Measurements from ENCODE around the gene WSCD1.

Gene WSCD1

DNA sequence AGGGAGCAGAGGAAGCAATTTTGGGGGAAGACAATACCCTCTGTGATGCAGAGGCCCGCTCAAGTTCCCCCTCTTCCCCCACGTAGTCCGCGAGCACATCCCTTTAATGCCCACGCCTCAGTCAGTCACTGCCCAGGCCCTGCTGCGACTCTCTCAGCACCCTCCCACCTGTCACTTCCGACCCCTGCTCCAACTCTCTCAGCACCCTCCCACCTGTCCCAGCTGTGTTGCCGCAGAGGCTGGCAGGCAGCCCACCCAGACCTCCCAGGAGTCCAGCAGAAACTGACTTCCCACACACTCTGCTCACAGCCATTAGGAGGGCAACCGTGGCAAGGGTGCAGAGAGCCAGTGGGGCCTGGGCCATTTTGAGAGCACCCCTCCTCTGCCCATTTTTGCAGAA lies 92.7 kb downstream of the WSCD1 start:
- 50 to 55% methylated on average over 9 of the region's 9 CpGs for WGBS, 2 experiments
- Histone ChIP-seq H3K4me3 (ENCODE audit: insufficient read depth, low read depth, low read length) (no peak overlapping the region), H3K27me3 (ENCODE audit: control insufficient read depth, insufficient read depth, low read length, poor library complexity, severe bottlenecking) (no peaks in the 10 kb centered on the region)

DNA sequence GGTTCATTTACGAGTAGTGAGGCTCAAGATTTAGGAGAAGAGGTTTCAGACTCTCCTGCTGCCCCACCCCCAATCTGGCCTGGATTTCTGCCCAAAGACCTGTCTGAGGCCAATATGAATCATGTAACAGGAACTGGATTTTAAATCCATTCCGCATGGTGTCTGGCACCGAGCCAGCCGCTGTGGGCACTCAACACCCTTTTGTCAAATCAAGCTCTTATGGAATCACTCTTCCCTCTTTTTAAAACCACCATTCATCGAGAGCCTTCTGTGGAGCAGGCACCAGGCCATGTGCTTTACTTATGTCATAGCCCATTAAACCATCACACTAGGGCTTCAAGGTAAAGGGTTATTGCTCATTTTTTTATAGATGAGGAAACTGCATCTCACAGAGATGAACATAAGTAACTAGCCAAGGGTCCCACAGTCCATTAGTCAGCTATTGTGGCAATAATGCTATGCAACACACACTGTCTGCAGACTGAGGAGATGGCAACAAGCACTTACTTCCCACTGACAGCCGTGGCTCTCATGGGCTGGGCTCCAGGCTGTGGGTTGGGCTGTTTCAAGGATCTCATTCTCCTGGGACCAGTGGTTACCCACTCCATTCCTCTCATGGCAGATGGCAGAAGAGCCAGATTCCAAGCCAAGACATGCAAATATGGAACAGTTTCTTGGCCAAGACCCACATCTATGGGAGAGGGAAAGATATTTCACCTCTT lies 93.6 kb downstream of the WSCD1 start:
- no peaks in the 10 kb centered on the region for H3K9me3 ChIP-seq (ENCODE audit: control insufficient read depth, low read length)
- no peak overlapping the region for H3K4me3 ChIP-seq (ENCODE audit: insufficient read depth, low read depth, low read length)
- no peak overlapping the region for H3K27ac ChIP-seq (ENCODE audit: insufficient read depth, low read depth, low read length, poor library complexity, severe bottlenecking)
- H3K27me3 ChIP-seq (ENCODE audit: control insufficient read depth, insufficient read depth, low read length, poor library complexity, severe bottlenecking) = no peaks in the 10 kb centered on the region
- 93 to 95% methylated on average over 6 of the region's 6 CpGs for whole genome bisulfite sequencing, 2 experiments
- peaks cover 11% of the 10 kb centered on the region for H3K4me1 ChIP-seq (ENCODE audit: control insufficient read depth, insufficient read depth, low read length)
- no peaks in the 10 kb centered on the region for H3K36me3 ChIP-seq (ENCODE audit: control insufficient read depth, insufficient read depth, low read length)

More for the DNA sequence above, 92.7 kb downstream of the WSCD1 start:
- Histone ChIP-seq H3K27ac (ENCODE audit: insufficient read depth, low read depth, low read length, poor library complexity, severe bottlenecking) (no peak overlapping the region), H3K36me3 (ENCODE audit: control insufficient read depth, insufficient read depth, low read length) (no peaks in the 10 kb centered on the region), H3K4me1 (ENCODE audit: control insufficient read depth, insufficient read depth, low read length) (peaks cover 9% of the 10 kb centered on the region), H3K9me3 (ENCODE audit: control insufficient read depth, low read length) (no peaks in the 10 kb centered on the region)

DNA sequence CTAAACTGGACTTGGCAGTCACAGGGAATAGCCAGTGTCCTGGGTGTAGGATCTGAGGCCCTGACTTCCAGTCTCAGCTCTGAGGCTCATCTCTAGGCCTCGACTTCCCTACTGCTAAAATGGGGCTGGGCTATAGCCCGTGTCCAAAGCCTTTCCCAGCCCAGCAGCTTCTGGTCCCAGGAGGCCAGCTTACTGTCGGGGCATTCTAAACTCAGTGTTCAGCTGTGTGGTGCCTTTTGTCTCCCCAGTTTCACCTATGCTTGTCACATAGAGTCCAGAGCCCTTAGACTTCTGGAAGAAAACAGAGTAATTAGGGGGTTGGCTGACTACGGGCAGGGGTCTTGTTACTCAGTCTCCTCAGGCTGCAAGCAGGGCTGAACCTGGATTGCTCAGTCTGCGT lies 94.8 kb downstream of the WSCD1 start:
- Histone ChIP-seq H3K27me3 (ENCODE audit: control insufficient read depth, insufficient read depth, low read length, poor library complexity, severe bottlenecking) (no peaks in the 10 kb centered on the region), H3K27ac (ENCODE audit: insufficient read depth, low read depth, low read length, poor library complexity, severe bottlenecking) (no peak overlapping the region), H3K9me3 (ENCODE audit: control insufficient read depth, low read length) (no peaks in the 10 kb centered on the region), H3K4me1 (ENCODE audit: control insufficient read depth, insufficient read depth, low read length) (peaks cover 16% of the 10 kb centered on the region), H3K36me3 (ENCODE audit: control insufficient read depth, insufficient read depth, low read length) (no peaks in the 10 kb centered on the region), H3K4me3 (ENCODE audit: insufficient read depth, low read depth, low read length) (no peak overlapping the region)
- 93 to 97% methylated on average over 5 of the region's 5 CpGs for WGBS, 2 experiments

- no peak overlapping the region for H3K27ac ChIP-seq (ENCODE audit: insufficient read depth, low read depth, low read length, poor library complexity, severe bottlenecking)
- no peak overlapping the region for H3K4me3 ChIP-seq (ENCODE audit: insufficient read depth, low read depth, low read length)
- WGBS, 2 experiments = 91 to 92% methylated on average over 6 of the region's 6 CpGs
- peaks cover 16% of the 10 kb centered on the region for H3K4me1 ChIP-seq (ENCODE audit: control insufficient read depth, insufficient read depth, low read length)
- no peaks in the 10 kb centered on the region for H3K9me3 ChIP-seq (ENCODE audit: control insufficient read depth, low read length)
- H3K27me3 ChIP-seq (ENCODE audit: control insufficient read depth, insufficient read depth, low read length, poor library complexity, severe bottlenecking) = no peaks in the 10 kb centered on the region
- no peaks in the 10 kb centered on the region for H3K36me3 ChIP-seq (ENCODE audit: control insufficient read depth, insufficient read depth, low read length)
Observed at GRCh38 chr17:6165806-6166205, 95.6 kb downstream of the WSCD1 start.

DNA sequence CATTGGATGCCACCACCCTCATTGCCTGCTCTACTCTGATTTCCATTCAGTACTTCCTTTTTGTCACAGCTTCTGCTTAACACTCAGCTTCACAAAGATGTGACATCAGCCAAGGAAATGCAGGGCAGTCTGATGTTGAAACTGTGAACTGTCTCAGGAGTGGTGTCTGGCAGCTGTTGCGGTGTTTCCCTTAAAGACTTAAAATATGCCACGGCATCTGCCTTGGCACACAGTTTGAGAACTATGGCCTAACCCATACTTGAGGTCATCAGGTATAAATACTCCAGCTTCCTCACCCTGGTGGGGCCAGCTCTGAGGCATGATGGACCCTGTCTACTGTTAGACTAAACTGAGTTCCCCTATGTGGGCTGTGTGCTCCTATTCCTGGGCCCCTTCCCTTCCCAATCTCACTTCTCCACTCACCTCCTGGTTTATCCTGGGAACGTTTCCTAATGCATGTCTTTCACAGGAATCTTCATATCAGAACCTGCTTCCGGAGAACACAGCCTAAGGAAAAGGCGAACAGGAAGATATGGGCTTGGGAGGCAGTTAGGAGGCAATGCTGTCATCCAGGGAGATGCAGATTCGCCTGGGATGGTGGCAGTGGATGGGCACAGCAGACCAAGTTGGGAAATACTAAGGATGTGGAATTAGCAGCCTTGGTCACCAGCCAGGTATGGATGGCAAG lies 96.5 kb downstream of the WSCD1 start:
- no peaks in the 10 kb centered on the region for H3K36me3 ChIP-seq (ENCODE audit: control insufficient read depth, insufficient read depth, low read length)
- no peaks in the 10 kb centered on the region for H3K9me3 ChIP-seq (ENCODE audit: control insufficient read depth, low read length)
- WGBS, 2 experiments = 92% methylated on average over 6 of the region's 6 CpGs
- H3K27me3 ChIP-seq (ENCODE audit: control insufficient read depth, insufficient read depth, low read length, poor library complexity, severe bottlenecking) = no peaks in the 10 kb centered on the region
- H3K4me1 ChIP-seq (ENCODE audit: control insufficient read depth, insufficient read depth, low read length) = peaks cover 15% of the 10 kb centered on the region
- H3K27ac ChIP-seq (ENCODE audit: insufficient read depth, low read depth, low read length, poor library complexity, severe bottlenecking) = no peak overlapping the region
- H3K4me3 ChIP-seq (ENCODE audit: insufficient read depth, low read depth, low read length) = no peak overlapping the region

DNA sequence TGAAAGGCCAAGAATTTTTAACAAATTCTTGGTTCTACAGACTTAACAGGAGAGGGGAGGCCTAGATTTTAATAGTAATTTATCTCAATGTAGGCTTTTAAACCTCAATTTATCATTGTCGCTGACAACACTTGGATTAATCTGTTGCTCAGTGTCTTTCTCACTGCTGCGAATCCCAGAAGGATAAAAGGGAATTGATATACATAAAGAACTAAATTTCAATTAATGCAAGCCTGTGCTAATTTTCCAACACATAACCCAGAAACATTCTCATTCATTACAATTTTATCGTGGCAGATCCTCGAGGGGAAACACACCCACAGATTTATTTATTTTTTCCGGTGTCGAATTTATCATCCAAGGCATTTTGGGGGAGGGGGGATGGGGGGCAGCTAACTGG lies 98.1 kb downstream of the WSCD1 start:
- Histone ChIP-seq H3K4me3 (ENCODE audit: insufficient read depth, low read depth, low read length) (no peak overlapping the region), H3K9me3 (ENCODE audit: control insufficient read depth, low read length) (no peaks in the 10 kb centered on the region), H3K4me1 (ENCODE audit: control insufficient read depth, insufficient read depth, low read length) (peaks cover 10% of the 10 kb centered on the region), H3K27me3 (ENCODE audit: control insufficient read depth, insufficient read depth, low read length, poor library complexity, severe bottlenecking) (no peaks in the 10 kb centered on the region), H3K27ac (ENCODE audit: insufficient read depth, low read depth, low read length, poor library complexity, severe bottlenecking) (no peak overlapping the region), H3K36me3 (ENCODE audit: control insufficient read depth, insufficient read depth, low read length) (no peaks in the 10 kb centered on the region)
- 95 to 96% methylated on average over 4 to 6 of the region's 6 CpGs for WGBS, 2 experiments

DNA sequence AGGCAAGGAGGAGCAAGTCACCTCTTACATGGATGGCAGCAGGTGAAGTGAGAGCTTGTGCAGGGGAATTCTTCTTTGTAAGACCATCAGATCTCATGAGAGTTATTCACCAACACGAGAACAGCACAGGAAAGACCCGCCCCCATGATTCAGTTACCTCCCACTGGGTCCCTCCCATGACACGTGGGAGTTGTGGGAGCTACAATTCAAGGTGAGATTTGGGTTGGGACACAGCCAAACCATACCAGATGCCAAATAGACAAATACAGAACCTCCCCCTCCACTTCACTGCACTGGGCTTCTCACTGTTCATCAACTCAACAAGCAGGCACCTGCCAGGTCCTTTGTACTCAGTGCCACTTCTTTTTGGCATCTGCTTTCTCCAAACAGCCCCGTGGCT lies 100.2 kb downstream of the WSCD1 start:
- H3K9me3 ChIP-seq (ENCODE audit: control insufficient read depth, low read length) = no peaks in the 10 kb centered on the region
- H3K36me3 ChIP-seq (ENCODE audit: control insufficient read depth, insufficient read depth, low read length) = no peaks in the 10 kb centered on the region
- no peaks in the 10 kb centered on the region for H3K27me3 ChIP-seq (ENCODE audit: control insufficient read depth, insufficient read depth, low read length, poor library complexity, severe bottlenecking)
- H3K4me1 ChIP-seq (ENCODE audit: control insufficient read depth, insufficient read depth, low read length) = peaks cover 23% of the 10 kb centered on the region
- H3K27ac ChIP-seq (ENCODE audit: insufficient read depth, low read depth, low read length, poor library complexity, severe bottlenecking) = no peak overlapping the region
- no peak overlapping the region for H3K4me3 ChIP-seq (ENCODE audit: insufficient read depth, low read depth, low read length)
- 84 to 91% methylated on average over 4 of the region's 4 CpGs for whole genome bisulfite sequencing, 2 experiments

GRCh38 chr17:6172642-6173330 lies 102.6 kb downstream of the WSCD1 start:
- Histone ChIP-seq H3K9me3 (ENCODE audit: control insufficient read depth, low read length) (no peaks in the 10 kb centered on the region), H3K27me3 (ENCODE audit: control insufficient read depth, insufficient read depth, low read length, poor library complexity, severe bottlenecking) (no peaks in the 10 kb centered on the region), H3K36me3 (ENCODE audit: control insufficient read depth, insufficient read depth, low read length) (no peaks in the 10 kb centered on the region), H3K4me3 (ENCODE audit: insufficient read depth, low read depth, low read length) (no peak overlapping the region), H3K4me1 (ENCODE audit: control insufficient read depth, insufficient read depth, low read length) (peaks cover 23% of the 10 kb centered on the region), H3K27ac (ENCODE audit: insufficient read depth, low read depth, low read length, poor library complexity, severe bottlenecking) (no peak overlapping the region)
- 52 to 54% methylated on average over 9 of the region's 9 CpGs for WGBS, 2 experiments

DNA sequence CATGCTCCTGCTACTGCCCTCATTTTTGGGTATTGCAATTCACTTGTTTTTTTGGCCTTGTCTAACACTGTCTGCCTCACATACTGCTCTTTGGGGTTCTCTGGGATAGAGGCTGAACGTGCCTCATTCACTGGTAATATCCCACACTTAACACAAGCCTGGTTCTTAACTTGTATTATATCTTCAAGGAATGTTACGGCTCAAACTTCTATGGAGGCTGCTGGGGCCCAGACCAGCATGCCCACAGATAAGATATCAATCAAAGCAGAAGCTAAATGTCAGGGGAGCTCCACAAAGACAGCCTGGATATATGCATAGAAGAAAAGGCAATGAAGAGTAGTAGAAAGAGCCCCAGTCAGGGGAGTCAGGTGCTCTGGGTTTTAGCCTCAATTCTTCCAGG lies 103.5 kb downstream of the WSCD1 start:
- no peaks in the 10 kb centered on the region for H3K27me3 ChIP-seq (ENCODE audit: control insufficient read depth, insufficient read depth, low read length, poor library complexity, severe bottlenecking)
- H3K9me3 ChIP-seq (ENCODE audit: control insufficient read depth, low read length) = no peaks in the 10 kb centered on the region
- 80 to 84% methylated on average over 2 of the region's 2 CpGs for WGBS, 2 experiments
- peaks cover 23% of the 10 kb centered on the region for H3K4me1 ChIP-seq (ENCODE audit: control insufficient read depth, insufficient read depth, low read length)
- no peak overlapping the region for H3K4me3 ChIP-seq (ENCODE audit: insufficient read depth, low read depth, low read length)
- no peaks in the 10 kb centered on the region for H3K36me3 ChIP-seq (ENCODE audit: control insufficient read depth, insufficient read depth, low read length)
- H3K27ac ChIP-seq (ENCODE audit: insufficient read depth, low read depth, low read length, poor library complexity, severe bottlenecking) = no peak overlapping the region
